MM.1S (cell line): ENCODE data around the gene CSNK1A1L.

Source experiments
- EZH2 ChIP-seq: fragments of 300-600 bp; sonication (generic); optimal IDR thresholded peaks from 2 replicates; pipeline ENCODE3; 2017; ENCODE audit warnings: low read depth, mild to moderate bottlenecking, antibody characterized with exemption, low read length, mixed read lengths
- EZH2phosphoT487 ChIP-seq: fragments of 300-600 bp; sonication (generic); IDR thresholded peaks from 2 replicates; pipeline ENCODE4 v1.6.1; 2018; ENCODE audit warnings: antibody characterized with exemption, low read length
- TF ChIP-seq, protein P1 (sequence below): fragments of 300-600 bp; sonication (generic); IDR thresholded peaks from 2 replicates; pipeline ENCODE4 v1.5.1; 2016; ENCODE audit warnings: antibody characterized with exemption, low read length, mixed read lengths

DNA sequence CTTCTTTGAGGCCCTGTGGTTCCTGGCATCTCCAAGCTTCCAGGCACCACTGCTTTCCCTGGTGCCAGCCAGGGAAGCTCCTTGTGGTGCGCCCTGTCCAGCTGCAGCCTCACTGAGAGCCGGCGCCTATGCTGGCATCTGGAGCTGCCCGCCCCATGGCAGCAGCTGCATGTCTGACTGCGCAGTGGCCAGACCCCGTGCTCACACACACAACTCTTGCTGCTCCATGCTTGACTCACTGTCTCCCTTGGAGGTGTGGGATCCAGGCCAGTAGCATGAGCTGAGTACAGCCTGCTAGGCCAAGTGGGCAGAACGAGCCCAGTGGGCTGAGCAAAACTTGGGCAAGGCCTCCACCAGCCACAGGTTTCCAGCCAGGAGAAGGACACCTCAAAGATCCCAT lies 34.5 kb downstream of the CSNK1A1L start:
- TF ChIP-seq, protein P1, sequence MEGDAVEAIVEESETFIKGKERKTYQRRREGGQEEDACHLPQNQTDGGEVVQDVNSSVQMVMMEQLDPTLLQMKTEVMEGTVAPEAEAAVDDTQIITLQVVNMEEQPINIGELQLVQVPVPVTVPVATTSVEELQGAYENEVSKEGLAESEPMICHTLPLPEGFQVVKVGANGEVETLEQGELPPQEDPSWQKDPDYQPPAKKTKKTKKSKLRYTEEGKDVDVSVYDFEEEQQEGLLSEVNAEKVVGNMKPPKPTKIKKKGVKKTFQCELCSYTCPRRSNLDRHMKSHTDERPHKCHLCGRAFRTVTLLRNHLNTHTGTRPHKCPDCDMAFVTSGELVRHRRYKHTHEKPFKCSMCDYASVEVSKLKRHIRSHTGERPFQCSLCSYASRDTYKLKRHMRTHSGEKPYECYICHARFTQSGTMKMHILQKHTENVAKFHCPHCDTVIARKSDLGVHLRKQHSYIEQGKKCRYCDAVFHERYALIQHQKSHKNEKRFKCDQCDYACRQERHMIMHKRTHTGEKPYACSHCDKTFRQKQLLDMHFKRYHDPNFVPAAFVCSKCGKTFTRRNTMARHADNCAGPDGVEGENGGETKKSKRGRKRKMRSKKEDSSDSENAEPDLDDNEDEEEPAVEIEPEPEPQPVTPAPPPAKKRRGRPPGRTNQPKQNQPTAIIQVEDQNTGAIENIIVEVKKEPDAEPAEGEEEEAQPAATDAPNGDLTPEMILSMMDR: no peak
- TF ChIP-seq EZH2 (no peak), EZH2phosphoT487 (no peak)
